Measurements from ENCODE around the gene F10. TPM values are rescaled to one million over a fixed set of nuclear protein-coding genes. Genes with fewer than 3 reads are reported as not detected.

F10 gene
- total RNA-seq, 1 donor from 2014 or later: 12.3 TPM

DNA sequence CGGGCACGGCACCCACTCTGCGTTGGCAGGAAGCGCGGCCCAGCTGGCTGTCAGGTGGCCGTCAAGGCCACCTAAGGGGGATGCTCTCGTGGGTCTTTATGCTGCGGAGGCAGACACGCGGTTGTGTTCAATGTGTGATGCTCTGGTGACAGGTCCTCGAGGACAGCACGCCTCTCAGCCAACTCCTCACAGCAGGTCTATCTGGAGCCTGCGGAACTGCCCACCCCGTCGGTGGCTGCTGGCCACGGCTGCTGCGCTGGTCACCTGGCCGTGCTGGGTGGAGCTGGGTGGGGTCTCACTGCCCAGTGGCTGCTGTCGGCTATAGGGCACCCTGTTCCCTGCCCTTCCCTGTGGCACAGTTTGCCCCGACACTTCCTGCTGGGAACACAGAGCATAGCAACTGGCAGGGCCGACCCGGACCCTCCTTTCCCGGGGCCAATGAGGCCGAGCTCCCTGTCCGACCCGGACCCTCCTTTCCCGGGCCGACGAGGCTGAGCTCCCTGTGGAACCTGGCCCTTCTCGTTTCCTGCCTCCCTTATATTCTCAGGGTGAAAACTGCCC, 31.3 kb upstream of the F10 start:
- Mint-ChIP-seq H3K4me1 (peaks cover 3% of the 10 kb centered on the region), H3K27me3 (ENCODE audit: low read depth) (no peaks in the 10 kb centered on the region), H3K9me3 (no peaks in the 10 kb centered on the region), H3K4me3 (no peak overlapping the region), H3K27ac (no peak overlapping the region), H3K36me3 (peaks cover 2% of the 10 kb centered on the region)
- TF ChIP-seq, protein P1, sequence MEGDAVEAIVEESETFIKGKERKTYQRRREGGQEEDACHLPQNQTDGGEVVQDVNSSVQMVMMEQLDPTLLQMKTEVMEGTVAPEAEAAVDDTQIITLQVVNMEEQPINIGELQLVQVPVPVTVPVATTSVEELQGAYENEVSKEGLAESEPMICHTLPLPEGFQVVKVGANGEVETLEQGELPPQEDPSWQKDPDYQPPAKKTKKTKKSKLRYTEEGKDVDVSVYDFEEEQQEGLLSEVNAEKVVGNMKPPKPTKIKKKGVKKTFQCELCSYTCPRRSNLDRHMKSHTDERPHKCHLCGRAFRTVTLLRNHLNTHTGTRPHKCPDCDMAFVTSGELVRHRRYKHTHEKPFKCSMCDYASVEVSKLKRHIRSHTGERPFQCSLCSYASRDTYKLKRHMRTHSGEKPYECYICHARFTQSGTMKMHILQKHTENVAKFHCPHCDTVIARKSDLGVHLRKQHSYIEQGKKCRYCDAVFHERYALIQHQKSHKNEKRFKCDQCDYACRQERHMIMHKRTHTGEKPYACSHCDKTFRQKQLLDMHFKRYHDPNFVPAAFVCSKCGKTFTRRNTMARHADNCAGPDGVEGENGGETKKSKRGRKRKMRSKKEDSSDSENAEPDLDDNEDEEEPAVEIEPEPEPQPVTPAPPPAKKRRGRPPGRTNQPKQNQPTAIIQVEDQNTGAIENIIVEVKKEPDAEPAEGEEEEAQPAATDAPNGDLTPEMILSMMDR (IDR thresholded peaks at IDR 0.05; ENCODE audit: unreplicated experiment): no peak
- peak in 1 of 2 experiments; percentile 18 for DNase-seq (ENCODE audit: low spot score in 2 of 2, unreplicated experiment in 2 of 2)

DNA sequence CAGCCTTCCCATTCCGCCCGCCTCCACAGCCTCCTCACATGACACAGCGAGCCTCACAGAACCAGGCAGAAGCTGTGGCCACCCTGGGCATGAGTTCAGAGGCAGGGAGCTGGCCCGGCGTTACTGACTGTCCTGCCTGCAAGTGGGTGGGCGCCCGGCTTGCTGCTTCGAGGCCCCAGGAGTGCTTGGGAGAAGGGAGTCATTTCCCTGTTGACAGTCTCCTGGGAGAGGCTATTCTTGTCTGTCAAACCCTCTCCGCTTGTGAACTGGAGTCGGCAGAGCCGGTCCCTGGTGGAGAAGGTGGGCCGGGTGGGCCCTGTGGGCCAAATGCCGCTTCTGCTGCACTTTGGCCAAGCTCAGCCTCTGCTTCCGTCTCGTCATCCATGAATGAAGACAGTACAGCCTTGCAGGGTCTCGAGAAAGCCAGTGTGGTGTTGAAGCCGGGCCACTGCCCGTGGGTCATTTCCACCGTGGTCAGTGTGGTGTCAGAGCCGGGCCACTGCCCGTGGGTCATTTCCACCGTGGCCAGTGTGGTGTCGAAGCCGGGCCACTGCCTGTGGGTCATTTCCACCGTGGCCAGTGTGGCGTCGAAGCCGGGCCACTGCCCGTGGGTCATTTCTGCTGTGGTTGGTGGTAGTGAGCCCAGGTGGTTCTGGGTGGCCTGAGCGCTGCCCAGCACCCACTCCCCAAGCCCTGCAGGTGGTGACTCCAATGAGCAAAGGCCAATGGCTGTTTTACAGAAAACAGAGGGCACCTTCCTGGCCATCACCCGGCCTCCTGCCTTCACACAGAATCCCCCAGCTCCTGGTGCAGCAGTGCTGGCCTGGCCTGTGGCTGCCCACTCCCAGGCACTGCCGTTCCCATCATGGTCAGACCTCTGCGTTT, 30.5 kb upstream of the F10 start:
- Mint-ChIP-seq H3K4me1 (peaks cover 3% of the 10 kb centered on the region), H3K27me3 (ENCODE audit: low read depth) (no peaks in the 10 kb centered on the region)
- TF ChIP-seq, protein P1 (IDR thresholded peaks at IDR 0.05; ENCODE audit: unreplicated experiment): no peak

DNA sequence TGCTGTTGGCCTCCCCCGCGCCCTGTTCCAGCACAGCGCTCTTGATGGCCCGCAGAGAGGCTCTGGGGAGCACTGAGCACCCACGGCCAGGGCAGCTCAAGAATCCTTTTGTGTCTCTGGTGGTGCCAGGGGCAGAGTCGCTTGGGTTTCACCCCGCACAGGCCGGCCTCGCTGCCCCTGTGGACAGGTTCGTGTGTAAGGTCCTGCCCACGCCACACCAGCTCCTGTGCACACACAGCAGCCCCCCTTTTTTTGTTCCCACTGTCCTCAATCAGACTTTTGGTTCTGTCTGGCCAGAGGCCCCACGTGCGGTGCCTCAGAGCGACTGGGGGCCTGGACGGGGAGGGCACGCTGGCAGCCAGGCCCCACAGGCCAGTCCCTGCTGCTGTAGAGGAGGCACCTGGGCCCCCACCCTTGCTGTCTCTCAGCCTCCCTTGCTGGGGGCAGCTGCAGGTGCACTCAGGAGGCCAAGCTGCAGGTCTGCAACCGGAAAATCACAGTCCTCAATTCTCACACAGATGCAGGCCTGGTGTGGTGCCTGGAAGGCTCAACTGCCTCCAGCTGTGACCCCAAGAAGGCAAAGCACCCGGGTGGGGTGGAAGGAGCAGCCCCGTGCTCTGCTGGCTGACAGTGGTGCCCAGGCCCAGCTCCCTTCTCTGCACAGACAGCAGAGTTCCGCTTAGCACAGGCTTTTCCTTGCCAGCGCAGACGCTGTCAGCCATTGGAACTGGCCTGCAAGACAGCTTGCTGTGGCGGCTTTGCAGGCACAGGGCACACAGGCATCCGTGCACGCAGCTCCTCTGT, 29.6 kb upstream of the F10 start:
- H3K4me1 Mint-ChIP-seq: peaks cover 4% of the 10 kb centered on the region
- TF ChIP-seq, protein P1 (IDR thresholded peaks at IDR 0.05; ENCODE audit: unreplicated experiment): no peak
- no peak overlapping the region for H3K4me3 Mint-ChIP-seq
- DNase-seq (ENCODE audit: low spot score in 2 of 2, unreplicated experiment in 2 of 2): no peak
- H3K9me3 Mint-ChIP-seq: no peaks in the 10 kb centered on the region
- H3K36me3 Mint-ChIP-seq: peaks cover 2% of the 10 kb centered on the region
- no peak overlapping the region for H3K27ac Mint-ChIP-seq
- H3K27me3 Mint-ChIP-seq (ENCODE audit: low read depth): no peaks in the 10 kb centered on the region

More for the DNA sequence above, 30.5 kb upstream of the F10 start:
- no peak overlapping the region for H3K4me3 Mint-ChIP-seq
- no peak overlapping the region for H3K27ac Mint-ChIP-seq
- peaks cover 2% of the 10 kb centered on the region for H3K36me3 Mint-ChIP-seq
- peak in 1 of 2 experiments; percentile 18 for DNase-seq (ENCODE audit: low spot score in 2 of 2, unreplicated experiment in 2 of 2)
- H3K9me3 Mint-ChIP-seq: no peaks in the 10 kb centered on the region

DNA sequence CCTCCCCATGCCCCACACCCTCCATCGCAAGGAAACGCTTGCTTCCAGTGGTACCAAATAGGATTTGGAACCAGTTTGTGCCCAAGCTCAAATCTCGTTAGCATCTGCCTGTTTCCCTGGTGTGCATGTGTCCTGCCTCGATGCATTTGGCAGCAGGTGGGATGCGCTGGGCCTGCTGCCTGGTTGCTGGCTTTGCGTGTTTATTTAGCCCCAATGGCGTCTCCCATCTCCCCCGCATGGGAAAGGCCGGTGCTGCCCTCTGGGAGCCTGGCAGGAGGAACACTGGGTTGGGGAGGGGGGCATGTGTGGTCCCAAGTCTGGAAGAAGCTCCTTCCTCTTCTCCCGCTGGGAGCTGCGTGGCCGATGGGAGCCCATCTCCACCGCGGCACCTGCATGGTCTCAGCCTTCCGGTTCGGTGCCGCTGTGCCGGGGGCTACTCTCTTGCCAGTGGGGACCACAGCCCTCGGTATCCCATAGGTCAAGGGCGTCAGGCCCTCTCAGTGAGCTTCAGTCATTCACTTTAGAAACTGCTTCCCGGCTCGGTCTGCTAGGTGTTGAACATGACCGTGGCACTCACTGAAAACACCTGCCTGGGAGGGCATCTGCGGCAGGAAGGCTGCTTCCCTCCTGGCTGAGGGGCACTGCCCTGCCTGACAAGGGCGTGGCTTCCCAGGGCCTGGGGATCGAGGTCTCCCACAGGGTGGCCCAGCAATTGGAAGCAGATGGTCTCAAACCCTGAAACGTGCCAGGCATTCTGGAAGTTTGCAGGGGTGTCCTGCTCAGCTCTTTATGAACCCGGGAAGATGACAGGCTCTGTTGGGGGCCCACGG, 28.8 kb upstream of the F10 start:
- no peak for DNase-seq (ENCODE audit: low spot score in 2 of 2, unreplicated experiment in 2 of 2)
- peaks cover 2% of the 10 kb centered on the region for H3K36me3 Mint-ChIP-seq
- H3K27ac Mint-ChIP-seq: no peak overlapping the region

More for the DNA sequence above, 28.8 kb upstream of the F10 start:
- Mint-ChIP-seq H3K27me3 (ENCODE audit: low read depth) (no peaks in the 10 kb centered on the region), H3K4me3 (no peak overlapping the region), H3K9me3 (no peaks in the 10 kb centered on the region), H3K4me1 (peaks cover 6% of the 10 kb centered on the region)
- TF ChIP-seq, protein P1 (IDR thresholded peaks at IDR 0.05; ENCODE audit: unreplicated experiment): no peak

Measured in mesothelial cell of epicardium (in vitro differentiated cells).